ENCODE data around the gene ARHGAP24. TPM values are rescaled to one million over a fixed set of nuclear protein-coding genes. Genes with fewer than 3 reads are reported as not detected.

Gene ARHGAP24
- total and polyA plus RNA-seq, 2 of the 13 experiments (the other 11 are each of a cell fraction or from before 2014, with no cell fraction given): 0.07 to 0.55 TPM

DNA sequence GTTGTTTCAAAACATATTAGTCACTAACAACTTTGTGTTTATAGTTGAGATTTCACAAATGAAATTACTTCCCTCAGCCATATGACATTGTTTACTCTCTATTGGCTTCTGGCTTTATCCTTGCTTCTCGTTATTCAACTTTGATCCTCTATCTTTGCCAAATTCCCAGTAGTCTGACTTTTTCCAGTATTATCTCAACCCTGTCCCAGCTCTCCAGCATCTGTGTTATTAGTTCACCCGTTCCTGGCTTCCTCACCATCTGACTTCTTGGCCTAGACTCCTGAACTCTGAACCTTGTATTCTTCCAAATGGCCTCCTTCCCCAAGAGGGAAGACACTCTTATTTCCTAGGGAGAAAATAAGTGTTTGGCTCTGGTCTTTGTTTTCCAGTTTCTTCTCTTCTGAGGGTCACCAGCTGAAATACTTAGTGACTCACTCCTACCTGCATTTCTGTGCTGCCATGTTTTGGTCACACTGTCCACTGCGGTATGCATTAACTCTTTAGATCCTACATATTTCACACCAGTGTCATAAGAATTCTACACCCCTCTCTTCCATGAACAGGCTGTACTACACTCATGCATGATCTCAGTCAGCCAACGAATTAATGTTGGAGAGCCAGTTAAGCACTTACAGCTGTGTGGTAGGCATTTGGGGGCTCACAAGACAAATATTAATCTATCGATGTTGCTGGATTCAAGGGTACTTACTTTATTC is 17.0 kb upstream of the ARHGAP24 start:
- intact Hi-C loops (cut with micrococcal nuclease; ENCODE audit: unreplicated experiment): no loop called here
- H2AFZ ChIP-seq (ENCODE audit: low read length): no peak overlapping the region
- WGBS (ENCODE audit: low lambda C conversion rate): 35% methylated on average over 5 of the region's 5 CpGs

More for the DNA sequence above, 17.0 kb upstream of the ARHGAP24 start:
- no peaks in the 10 kb centered on the region for H3K4me1 ChIP-seq (ENCODE audit: insufficient read depth, low read length)
- no peak overlapping the region for H3K4me3 ChIP-seq (replicated peaks in 1 of 3; ENCODE audit: insufficient read depth in 1 of 3, low read depth in 2 of 3, low read length in 3 of 3)
- no peaks in the 10 kb centered on the region for H3K36me3 ChIP-seq (replicated peaks in 1 of 2; ENCODE audit: control insufficient read depth in 1 of 2, insufficient read depth in 2 of 2, low read length in 2 of 2)
- ChIA-PET POLR2A (no interaction called here), CTCF (ENCODE audit: low intra/inter-chr PET ratio, low total read pairs) (no interaction called here)
- H3K27ac ChIP-seq (ENCODE audit: extremely low read length, insufficient read depth, low read length): no peak overlapping the region
- in situ Hi-C loops (cut with HindIII; ENCODE audit: extremely low pct_ligation_motif_present, low pct_unique_long_range_greater_than_20kb): no loop called here
- no peak overlapping the region for H3K9ac ChIP-seq (ENCODE audit: insufficient read depth, low read depth, low read length)
- no peaks in the 10 kb centered on the region for H3K9me3 ChIP-seq (ENCODE audit: low read length)
- TF ChIP-seq SOX13 (IDR thresholded peaks at IDR 0.05): no peak
- no peak for TF ChIP-seq SOX13 (CRISPR knock-in tag; conservative IDR thresholded peaks at IDR 0.05 in 1 of 2, IDR thresholded peaks at IDR 0.05 in 1 of 2)
- no peak for TF ChIP-seq ZNF567 (CRISPR knock-in tag; IDR thresholded peaks at IDR 0.05; ENCODE audit: borderline replicate concordance)
- no peak for TF ChIP-seq MED8 (CRISPR knock-in tag; IDR thresholded peaks at IDR 0.05; ENCODE audit: insufficient replicate concordance)
- TF ChIP-seq ZNF644 (CRISPR knock-in tag; IDR thresholded peaks at IDR 0.05; ENCODE audit: low read depth): no peak
- no peak for TF ChIP-seq HNRNPL (IDR thresholded peaks at IDR 0.05; ENCODE audit: low read depth, low read length)
- no peak for TF ChIP-seq CCAR2 (optimal IDR thresholded peaks at IDR 0.05; ENCODE audit: low read depth, low read length)
- TF ChIP-seq ZBTB1 (CRISPR knock-in tag; IDR thresholded peaks at IDR 0.05; ENCODE audit: borderline replicate concordance): no peak
- TF ChIP-seq, protein P1, sequence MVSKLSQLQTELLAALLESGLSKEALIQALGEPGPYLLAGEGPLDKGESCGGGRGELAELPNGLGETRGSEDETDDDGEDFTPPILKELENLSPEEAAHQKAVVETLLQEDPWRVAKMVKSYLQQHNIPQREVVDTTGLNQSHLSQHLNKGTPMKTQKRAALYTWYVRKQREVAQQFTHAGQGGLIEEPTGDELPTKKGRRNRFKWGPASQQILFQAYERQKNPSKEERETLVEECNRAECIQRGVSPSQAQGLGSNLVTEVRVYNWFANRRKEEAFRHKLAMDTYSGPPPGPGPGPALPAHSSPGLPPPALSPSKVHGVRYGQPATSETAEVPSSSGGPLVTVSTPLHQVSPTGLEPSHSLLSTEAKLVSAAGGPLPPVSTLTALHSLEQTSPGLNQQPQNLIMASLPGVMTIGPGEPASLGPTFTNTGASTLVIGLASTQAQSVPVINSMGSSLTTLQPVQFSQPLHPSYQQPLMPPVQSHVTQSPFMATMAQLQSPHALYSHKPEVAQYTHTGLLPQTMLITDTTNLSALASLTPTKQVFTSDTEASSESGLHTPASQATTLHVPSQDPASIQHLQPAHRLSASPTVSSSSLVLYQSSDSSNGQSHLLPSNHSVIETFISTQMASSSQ (IDR thresholded peaks at IDR 0.05; ENCODE audit: low read depth): no peak
- TF ChIP-seq, protein P1 (CRISPR knock-in tag; IDR thresholded peaks at IDR 0.05; ENCODE audit: borderline replicate concordance): no peak
- no peak for TF ChIP-seq ZNF614 (CRISPR knock-in tag; IDR thresholded peaks at IDR 0.05; ENCODE audit: borderline replicate concordance)
- TF ChIP-seq FOXA1 (IDR thresholded peaks at IDR 0.05): no peak
- no peak for TF ChIP-seq FOXA1 (CRISPR knock-in tag; IDR thresholded peaks at IDR 0.05)
- BruUV-seq (replicated peaks): no TSS peak
- H3K4me2 ChIP-seq (ENCODE audit: low read depth, low read length): no peak overlapping the region
- ATAC-seq (no peak), FAIRE-seq (no peak), DNase-seq (ENCODE audit: low spot score) (no peak)
- no peaks in the 10 kb centered on the region for H4K20me1 ChIP-seq (ENCODE audit: insufficient read depth, low read length)
- no peaks in the 10 kb centered on the region for H3K79me2 ChIP-seq (ENCODE audit: insufficient read depth, low read length)
- no peaks in the 10 kb centered on the region for H3K27me3 ChIP-seq (ENCODE audit: control insufficient read depth in 1 of 2, insufficient read depth in 2 of 2, low read length in 2 of 2)

Data from HepG2 (cell line).